HUDEP-2 (cell line): Measurements from ENCODE around the gene PRKAR2B.
A peak's percentile ranks its signal among the peaks of the same experiment; 100 is the strongest.
"Not testable (repeated sequence)": the region's sequence is repeated elsewhere in the genome, so short reads cannot be mapped to it uniquely, and the experiment has no call there.

ENCODE experiments used
- DNase-seq, 76 experiments: peaks; one replicate each; lab custom pipeline; 2025; ENCODE audit not compliant: unreplicated experiment in 76 of 76; lab: John Stamatoyannopoulos, UW

The PRKAR2B gene

DNA sequence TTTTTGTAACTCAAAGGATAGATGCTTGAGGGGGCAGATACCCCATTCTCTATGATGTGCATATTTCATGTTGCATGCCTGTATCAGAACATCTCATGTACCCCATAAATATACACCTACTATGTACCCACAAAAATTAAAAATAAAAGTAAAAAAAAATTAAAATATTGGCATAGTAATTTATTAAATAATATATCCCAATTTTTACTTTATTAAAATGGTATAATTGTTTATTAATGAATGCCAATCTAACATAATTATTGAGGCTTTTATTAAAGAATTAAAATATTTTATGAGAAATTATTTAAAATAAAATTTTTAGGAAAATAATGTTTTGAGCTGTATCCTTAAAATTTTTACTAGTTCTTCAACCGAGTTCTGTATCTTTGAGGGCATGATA, 105.4 kb downstream of the PRKAR2B start:
- DNase-seq = no peak

DNA sequence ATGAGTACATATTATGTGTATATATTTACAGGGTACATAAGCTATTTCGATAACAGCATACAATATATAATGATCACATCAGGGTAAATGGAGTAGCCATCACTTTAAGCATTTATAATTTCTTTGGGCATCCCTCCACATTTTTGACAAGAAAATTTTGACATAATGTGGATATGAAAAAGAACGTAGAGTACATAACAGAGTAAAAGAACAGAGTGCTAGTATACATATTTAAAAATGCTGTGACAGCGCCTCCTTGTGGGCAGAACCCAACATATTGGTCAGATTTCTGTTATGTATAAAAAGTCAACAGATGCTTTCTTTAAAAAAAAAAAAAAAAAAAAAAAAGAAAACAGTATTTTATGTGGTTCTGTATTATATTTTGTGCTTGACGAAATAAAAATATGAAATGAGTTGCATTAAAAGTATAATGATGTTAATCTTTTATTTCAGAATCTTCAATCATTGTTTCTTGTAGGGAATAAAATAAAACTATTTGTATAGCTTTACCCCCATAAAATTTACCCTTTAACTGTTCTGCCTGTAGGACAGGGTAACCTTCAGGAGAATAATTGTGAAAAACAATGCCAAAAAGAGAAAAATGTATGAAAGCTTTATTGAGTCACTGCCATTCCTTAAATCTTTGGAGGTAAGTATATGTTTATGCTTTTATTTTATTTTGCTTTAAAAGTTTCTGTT, 106.0 kb downstream of the PRKAR2B start:
- peak in 60 of 76 experiments; percentile 3 to 74 (median 47) for DNase-seq

DNA sequence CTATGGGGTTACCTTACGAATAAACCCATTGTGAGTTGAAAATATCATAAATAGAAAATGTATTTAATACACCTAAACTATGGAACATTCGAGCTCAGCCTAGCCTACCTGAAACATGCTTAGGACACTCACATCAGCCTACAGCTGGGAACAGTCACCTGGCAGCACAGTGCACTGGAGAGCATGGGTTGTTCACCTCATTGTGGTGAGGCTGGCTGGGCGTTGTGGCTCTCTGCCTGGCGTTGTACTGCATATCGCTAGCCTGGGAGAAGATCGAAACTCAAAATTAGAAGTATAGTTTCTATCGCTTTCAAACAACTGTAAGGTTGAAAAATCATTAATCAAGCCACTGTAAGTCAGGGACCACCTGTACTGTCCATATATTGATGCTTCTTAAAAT, 107.0 kb downstream of the PRKAR2B start:
- DNase-seq = no peak

DNA sequence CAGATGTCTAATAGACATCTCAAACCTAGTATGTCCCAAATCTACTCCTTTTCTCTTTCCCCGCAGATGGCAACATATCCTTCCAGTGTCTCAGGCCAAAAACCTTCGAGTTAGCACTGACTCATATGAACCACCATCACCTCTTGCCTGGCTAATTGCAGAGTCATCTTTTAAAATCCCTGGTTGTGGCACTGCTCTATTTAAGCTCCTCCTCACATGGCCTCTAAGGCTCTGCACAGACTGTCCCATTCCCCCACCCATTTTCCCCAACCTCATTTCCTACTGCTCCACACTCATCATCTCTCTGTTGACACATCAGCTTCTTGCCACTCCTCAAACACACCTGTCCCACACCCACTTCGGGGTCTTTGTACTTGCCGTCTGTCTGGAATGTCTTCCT, 107.5 kb downstream of the PRKAR2B start:
- DNase-seq = no peak

DNA sequence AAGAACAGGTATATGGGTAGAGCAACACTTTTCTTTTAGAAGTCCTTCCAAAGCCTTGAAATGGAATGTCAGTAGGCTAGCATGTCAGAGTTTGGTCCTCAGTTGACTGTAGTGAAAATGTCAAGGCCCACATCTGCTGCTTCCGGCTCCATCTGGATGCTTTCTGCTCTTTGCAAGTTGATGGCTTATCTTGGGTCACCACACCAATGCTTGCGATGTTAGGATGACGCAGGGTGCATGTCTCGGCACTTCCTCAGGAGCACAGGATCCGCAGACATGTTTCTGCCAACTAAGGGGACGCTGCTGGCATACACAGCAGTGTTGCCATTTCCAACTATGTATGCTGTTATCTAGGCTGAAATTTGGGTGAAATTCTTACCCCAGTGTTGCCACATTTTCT, 110.3 kb downstream of the PRKAR2B start:
- DNase-seq = no peak

DNA sequence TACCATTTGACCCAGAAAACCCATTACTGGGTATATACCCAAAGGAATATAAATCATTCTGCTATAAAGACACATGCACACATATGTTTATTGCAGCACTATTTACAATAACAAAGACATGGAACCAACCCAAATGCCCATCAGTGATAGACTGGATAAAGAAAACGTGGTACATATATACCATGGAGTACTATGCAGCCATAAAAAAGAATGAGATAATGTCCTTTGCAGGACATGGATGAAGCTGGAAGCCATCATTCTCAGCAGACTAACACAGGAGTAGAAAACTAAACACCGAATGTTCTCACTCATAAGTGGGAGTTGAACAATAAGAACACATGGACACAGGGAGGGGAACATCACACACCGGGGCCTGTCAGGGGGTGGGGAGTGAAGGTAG, 111.2 kb downstream of the PRKAR2B start:
- not testable (repeated sequence) for DNase-seq

DNA sequence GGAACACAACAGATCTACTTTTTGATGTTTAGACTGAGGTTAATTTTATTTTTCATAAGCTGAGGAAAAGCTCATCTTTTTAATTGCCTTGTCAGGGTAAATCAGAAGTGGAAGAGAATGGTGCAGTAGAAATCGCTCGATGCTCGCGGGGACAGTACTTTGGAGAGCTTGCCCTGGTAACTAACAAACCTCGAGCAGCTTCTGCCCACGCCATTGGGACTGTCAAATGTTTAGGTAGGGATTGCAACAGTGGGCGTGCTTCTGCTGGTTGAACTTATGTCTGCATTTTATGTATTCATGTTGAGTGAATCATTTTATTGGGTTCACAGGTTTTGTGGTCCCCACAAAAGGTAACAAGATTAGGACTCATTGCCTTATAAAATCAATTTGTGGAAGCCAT, 112.6 kb downstream of the PRKAR2B start:
- no peak for DNase-seq

DNA sequence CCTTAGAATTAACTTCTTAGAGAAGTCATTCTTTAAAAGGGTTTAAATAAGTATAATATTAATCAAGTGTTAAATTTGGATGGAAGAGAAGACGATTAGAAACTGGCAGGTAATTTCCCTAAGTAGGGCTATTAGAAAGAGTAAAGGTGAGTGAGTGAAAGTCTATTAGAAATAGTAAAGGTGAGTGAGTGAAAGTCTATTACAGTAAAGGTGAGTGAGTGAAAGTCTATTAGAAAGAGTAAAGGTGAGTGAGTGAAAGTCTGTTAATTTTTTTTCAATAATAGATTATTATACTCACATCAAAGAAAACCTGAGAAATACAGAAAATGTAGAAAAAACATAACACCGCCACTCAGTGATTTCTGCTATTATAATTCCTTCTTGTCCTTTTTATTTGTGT, 113.5 kb downstream of the PRKAR2B start:
- DNase-seq = no peak

DNA sequence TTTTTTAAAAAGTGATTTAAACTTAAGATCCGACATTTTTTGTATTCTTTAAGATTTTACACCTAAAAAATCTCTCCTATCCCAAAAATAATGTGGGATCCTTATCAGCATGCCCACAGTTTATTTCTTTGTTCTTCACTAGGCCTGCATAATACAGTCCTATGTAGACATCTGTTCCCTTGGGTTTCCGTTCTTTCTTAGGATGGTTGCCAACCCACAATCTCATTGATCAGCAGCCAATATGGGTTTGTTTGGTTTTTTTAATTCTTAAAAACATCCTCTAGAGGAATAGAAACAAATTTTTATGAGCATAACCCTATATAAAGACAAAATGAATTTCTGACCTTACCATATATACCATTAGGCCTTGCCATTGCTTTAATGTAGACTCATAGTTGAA, 115.9 kb downstream of the PRKAR2B start:
- DNase-seq = no peak

DNA sequence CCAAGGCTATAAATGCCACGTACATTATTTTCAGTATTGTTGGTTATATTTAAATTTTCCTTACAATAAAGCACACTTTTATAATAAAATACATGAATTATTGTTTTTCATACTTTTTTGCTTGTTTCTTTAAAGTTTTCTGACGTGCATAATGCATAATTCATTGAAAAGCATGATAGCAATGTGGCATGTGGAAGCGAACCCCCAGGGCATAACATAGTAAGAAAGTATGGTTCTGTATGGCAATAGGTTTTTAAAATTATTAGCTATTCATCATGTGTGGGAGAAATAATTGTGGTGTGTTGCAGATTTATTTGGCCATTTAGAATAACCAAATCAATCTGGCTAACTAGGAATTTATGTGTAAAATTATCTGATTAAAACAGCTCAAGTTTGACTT, 116.9 kb downstream of the PRKAR2B start:
- no peak for DNase-seq

DNA sequence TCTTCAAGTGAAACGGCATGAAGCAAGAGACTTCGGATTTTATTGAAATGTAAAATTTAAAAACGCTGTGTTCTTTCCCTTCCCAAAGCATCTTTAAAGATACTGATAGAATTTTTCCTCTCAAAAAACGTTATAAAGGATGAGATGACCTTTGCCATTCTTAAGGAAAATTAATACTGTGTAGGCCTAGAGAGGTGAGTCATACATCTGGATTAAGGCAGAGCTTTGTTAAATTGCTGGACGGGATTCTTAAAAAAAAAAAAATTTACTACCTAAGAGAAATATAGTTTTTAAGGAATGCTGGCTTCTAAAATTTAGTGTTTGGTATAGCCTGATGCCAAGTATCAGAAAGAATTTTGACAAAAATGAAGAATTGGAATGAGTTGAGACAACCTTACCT, 118.0 kb downstream of the PRKAR2B start:
- DNase-seq = no peak

DNA sequence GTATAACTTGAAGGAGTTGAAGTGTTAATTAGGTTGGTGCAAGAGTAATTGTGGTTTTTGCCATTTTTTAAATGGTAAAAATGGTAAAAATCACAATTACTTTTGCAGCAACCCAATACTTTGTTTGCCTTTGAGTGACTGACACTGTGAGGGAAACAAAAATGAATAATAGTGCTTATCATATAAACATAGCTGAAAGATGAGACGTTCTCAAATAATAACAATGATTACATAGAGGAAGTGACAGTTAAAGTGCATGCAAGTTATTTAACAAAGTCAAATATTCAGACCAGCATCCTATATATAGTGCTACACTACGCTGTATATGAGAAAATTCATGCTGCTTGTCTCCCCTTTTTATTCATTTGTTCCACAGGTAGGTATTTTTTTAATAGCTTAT, 119.6 kb downstream of the PRKAR2B start:
- no peak for DNase-seq

DNA sequence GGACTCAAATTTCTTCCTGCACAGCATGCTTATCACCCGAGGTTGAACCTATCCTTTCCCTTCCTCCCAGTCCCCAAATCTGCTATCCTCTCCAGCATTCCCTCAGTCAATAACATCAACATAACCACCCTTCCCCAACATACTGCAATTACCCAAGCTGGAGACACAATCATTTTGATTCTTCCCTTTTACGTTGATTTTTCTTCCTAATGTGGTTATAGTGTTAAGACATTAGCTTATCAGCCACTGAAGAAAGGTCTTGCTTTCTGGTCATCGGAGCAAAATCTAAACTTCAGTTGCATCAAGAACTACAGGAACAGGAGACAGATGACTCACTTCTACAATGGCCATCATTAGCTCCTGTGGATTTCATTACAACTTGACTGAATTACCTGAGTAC, 120.8 kb downstream of the PRKAR2B start:
- no peak for DNase-seq

DNA sequence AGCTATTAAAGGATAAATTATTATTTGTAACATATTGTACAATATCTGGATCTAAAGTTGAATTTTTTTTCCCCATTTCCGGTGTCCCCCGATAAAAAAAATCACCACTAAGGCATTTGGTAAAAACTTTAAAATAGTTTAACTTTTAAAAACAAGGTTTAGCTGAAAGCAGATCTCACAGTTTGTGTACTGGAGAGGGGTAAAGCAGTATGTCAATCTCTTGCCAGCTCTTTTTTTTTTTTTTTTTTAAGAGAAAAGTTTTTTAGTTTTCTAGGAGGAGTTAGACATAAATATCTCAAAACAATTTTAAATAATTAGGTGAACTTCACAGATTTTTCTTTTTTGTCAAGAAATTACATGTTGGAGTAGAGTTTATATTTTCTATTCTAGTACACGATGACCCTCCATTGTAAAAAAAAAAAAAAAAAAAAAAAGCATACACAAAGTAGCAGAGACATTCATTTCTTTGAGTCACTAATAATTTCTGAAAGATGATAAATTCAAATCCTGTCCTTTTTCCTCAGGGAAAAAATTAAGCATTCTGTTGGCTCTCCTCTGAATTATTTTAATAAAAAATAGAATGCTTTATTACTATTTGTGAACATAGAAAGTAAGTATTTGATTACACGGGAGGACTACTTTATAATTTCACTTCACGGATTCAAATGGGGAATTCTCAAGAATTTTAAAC, 122.4 kb downstream of the PRKAR2B start:
- DNase-seq = no peak

DNA sequence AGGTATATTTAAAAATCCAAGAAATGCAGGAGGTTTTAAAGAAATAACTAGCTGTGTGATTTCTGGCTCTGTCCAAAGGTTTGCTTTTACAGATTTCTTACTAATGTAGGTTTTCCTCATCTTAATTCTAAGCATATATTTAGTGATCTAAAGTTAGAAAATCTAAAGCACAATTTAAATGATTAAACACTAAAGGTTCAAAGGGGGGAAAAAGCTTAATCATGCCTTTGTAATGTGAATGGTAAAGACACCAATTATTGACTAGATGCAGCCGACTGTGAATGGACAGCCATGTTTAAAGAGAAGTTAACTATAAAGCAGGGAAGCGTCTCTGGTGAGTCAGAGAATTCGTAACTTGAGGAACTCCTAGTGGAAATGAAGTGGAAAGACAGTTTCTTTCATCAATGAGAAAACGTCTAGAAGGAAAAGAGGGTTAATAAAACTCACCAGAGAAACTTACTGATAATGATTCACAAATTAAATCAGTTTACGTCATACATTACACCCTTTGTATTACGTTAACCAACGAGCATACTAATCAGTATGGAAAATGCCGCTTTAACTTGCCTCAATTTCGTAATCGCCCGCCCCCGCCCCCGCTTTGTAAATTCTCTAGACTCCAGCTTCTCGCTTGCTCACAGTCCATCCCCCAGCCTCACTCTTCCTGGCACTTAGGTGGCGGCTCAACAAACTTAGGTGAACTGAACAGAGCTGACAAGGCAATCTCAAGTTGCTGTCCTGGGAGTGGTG, 123.2 kb downstream of the PRKAR2B start:
- DNase-seq = peak in 31 of 76 experiments; percentile 7 to 65 (median 31)

DNA sequence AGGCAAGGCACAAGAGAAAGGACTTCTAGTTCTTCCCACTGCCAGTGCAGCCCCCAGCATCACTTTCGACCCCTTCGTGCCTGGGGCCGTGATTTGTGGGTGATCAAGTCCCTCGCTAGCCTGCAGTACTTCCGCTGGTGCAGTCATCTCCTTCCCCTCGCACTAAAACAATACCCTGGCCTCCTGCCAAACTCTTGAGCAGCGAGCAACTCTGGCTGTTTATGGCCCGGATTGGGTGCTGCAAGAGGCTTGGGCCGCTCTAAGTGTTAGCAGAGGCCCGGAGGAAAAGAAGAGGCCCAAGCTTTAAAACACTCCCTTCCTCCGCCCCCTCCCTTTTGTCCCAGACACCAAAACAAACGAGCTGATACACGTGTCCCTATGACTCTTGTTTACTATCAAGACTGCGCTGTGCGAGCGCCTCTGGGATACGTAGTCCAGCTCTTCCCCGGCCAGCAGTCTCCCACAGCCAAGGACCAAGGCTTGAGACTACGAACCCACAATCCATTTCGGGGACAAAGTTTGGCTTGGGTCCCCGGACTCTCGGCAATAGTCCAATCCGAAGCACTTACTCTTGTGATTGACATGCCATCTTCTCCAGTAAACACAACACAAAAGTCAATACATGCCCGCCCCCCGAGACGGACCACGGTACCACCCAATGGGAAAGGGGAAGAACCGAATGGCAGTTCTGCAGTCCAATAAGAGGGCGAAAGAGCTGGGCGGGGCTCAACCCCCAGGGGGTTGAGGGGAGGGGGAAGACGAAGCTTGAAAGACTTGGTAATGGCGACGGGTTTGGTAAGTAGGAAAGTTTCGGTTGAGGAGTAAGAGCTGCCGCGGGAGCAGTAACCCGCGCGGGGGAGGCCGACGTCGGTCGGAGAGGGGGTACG, 124.0 kb downstream of the PRKAR2B start, which contains the start of gene HBP1:
Gene HBP1 (plus strand): TSS at position 771 of the 887 bp plus-strand sequence. CDS start 10,891 bp downstream, outside the sequence.
- peak; percentile 46 to 100 (median 98) for DNase-seq

DNA sequence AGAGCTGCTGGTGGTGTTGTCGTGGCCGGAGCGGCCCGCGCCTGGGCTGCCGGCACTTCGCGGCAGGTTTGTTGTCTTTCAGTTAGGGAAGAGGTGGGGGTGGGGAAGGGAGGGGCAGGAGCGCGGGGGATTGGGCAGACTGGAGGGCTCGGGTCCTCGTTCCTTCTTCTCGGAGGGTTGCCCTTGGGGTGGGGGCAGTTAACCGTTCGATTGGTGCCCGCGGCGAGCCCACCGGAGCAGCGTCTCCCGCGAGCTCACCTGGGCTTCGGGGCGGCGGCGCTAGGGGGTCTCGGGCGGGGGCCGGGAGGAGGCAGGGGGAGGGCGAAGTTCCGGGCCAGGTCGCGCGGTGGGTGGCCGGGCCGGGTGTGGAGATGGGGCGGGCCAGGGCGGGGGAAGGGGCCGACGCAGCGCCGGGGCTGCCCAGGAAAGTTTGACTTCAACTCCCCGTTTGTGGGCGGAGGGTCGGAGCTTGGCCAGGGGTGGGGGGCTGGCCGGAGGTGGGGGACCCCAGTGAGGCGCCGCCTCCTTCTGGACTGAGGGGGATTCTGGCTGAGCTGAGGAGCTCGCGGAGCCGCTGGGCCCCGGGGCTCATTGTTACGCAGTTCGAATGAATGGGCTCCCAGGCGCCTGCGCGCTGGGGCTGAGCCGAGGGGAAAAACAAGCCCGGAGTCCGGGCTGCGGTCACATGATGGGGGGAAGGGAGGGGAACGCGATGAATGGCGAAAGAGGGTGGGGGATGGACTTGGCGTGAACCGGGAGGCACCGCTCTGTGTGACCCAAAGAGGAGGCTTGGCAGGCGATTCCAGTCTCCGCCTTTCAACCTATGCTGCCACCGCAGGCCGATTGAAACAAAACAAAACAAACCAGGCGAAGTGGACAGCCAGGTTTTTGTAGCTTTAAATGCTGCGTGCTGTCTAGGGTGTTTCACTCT, 124.9 kb downstream of the PRKAR2B start:
- peak in 75 of 76 experiments; percentile 20 to 98 (median 94) for DNase-seq

DNA sequence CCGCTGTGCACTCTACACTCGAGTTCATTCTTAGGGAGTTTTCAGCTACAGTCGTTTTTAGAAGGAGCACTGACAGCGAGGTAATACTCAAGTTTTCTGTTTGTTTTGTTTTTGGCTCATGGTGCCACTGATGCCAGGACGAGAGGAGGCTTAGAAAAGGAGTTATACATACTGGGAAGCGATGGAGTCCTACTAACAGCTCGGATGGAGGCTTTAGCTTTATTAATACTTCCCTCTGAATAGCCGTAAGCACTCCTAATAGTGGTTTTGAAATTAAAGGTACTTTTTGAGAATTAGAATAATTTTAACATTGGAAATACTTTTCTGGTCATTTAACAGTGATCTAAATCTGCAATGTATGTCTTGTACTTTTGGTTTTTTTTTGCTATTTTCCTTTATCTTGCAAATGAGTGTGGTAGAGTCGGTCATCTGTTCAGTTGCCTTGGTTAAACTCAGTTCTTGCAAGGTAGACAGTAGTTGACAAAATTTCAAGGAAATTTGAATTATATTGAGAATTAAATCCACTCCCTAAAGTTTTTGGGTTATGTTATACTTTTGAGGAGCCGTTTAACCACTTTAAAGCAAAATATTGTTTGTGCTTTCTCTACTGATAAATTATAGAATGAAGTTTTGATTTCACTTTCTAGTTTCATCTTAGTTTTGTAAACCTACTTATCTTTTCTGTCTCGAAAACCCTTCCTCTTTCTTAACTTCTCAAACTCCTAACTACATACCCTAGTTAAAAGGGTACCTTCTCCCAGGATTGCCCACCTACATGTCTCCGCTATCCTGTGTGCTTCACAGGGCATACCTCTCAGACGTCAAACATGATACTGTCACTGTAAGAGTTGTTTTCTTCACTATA, 125.8 kb downstream of the PRKAR2B start:
- DNase-seq = no peak

DNA sequence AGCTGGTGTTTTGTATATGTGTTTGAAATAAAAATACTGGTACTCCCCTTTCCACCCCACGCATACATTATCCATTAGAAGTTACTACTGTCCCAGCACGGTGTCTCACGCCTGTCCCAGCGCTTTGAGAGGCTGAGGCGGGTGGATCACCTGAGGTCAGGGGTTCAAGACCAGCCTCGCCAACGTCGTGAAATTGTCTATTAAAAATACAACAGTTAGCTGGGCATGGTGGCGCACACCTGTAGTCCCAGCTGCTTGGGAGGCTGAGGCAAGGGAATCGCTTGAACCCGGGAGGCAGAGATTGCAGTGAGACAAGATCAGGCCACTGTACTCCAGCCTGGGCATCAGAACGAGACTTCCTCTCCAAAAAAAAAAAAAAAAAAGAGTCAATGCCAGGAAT, 127.0 kb downstream of the PRKAR2B start:
- no peak for DNase-seq
